Measurements from ENCODE around the gene SBF2. TPM values are rescaled to one million over a fixed set of nuclear protein-coding genes. Genes with fewer than 3 reads are reported as not detected.

SBF2 gene
- total RNA-seq, 4 donors from 2014 or later = 19.3 to 28.1 (median 25.8) TPM

GRCh38 chr11:9738707-9739106 is 555.3 kb downstream of the SBF2 start:
- TF ChIP-seq POLR2A (IDR thresholded peaks at IDR 0.05) = no peak
- TF ChIP-seq CTCF (IDR thresholded peaks at IDR 0.05 in 4 of 5, conservative IDR thresholded peaks at IDR 0.05 in 1 of 5) = no peak
- no peak for ATAC-seq
- no peaks in the 10 kb centered on the region for H3K9me3 ChIP-seq
- H3K27me3 ChIP-seq = no peaks in the 10 kb centered on the region
- H3K36me3 ChIP-seq = peaks cover 0 to 10% of the 10 kb centered on the region in 2 donors
- intact Hi-C loops (cut with DNase I; ENCODE audit: low total_unique reads) = no loop called here
- in situ Hi-C loops (cut with MboI; ENCODE audit: low sequenced_read_pairs in 4 of 4) = no loop called here
- no peak overlapping the region for H3K27ac ChIP-seq
- H3K4me1 ChIP-seq = no peaks in the 10 kb centered on the region
- no peak for DNase-seq
- no peak overlapping the region for H3K4me3 ChIP-seq

- Histone ChIP-seq H3K9me3 (no peaks in the 10 kb centered on the region), H3K4me1 (no peaks in the 10 kb centered on the region), H3K36me3 (peaks cover 0 to 13% of the 10 kb centered on the region in 2 donors), H3K27me3 (no peaks in the 10 kb centered on the region), H3K4me3 (no peak overlapping the region), H3K27ac (no peak overlapping the region)
- no peak for ATAC-seq
- no peak for DNase-seq
- TF ChIP-seq CTCF (IDR thresholded peaks at IDR 0.05 in 4 of 5, conservative IDR thresholded peaks at IDR 0.05 in 1 of 5) (no peak), POLR2A (IDR thresholded peaks at IDR 0.05) (no peak)
- intact Hi-C loops (cut with DNase I; ENCODE audit: low total_unique reads) (no loop called here), in situ Hi-C loops (cut with MboI; ENCODE audit: low sequenced_read_pairs in 4 of 4) (no loop called here)
These were observed 555.9 kb downstream of the SBF2 start for GRCh38 chr11:9738116-9738515.

- no peaks in the 10 kb centered on the region for H3K9me3 ChIP-seq
- intact Hi-C loops (cut with DNase I; ENCODE audit: low total_unique reads) (no loop called here), in situ Hi-C loops (cut with MboI; ENCODE audit: low sequenced_read_pairs in 4 of 4) (no loop called here)
These were observed 557.7 kb downstream of the SBF2 start for GRCh38 chr11:9736365-9736764.

GRCh38 chr11:9735919-9736318 is 558.1 kb downstream of the SBF2 start:
- TF ChIP-seq CTCF (IDR thresholded peaks at IDR 0.05 in 4 of 5, conservative IDR thresholded peaks at IDR 0.05 in 1 of 5) (no peak), POLR2A (IDR thresholded peaks at IDR 0.05) (no peak)
- DNase-seq (no peak), ATAC-seq (no peak)
- Histone ChIP-seq H3K27ac (no peak overlapping the region), H3K9me3 (no peaks in the 10 kb centered on the region), H3K36me3 (peaks cover 0 to 19% of the 10 kb centered on the region in 2 donors), H3K4me1 (no peaks in the 10 kb centered on the region), H3K27me3 (no peaks in the 10 kb centered on the region), H3K4me3 (no peak overlapping the region)
- in situ Hi-C loops (cut with MboI; ENCODE audit: low sequenced_read_pairs in 4 of 4) = no loop called here
- intact Hi-C loops (cut with DNase I; ENCODE audit: low total_unique reads) = no loop called here

More at GRCh38 chr11:9736365-9736764, 557.7 kb downstream of the SBF2 start:
- Histone ChIP-seq H3K4me1 (no peaks in the 10 kb centered on the region), H3K36me3 (peaks cover 0 to 20% of the 10 kb centered on the region in 2 donors), H3K4me3 (no peak overlapping the region), H3K27me3 (no peaks in the 10 kb centered on the region), H3K27ac (no peak overlapping the region)
- ATAC-seq (no peak), DNase-seq (no peak)
- no peak for TF ChIP-seq CTCF (IDR thresholded peaks at IDR 0.05 in 4 of 5, conservative IDR thresholded peaks at IDR 0.05 in 1 of 5)
- TF ChIP-seq POLR2A (IDR thresholded peaks at IDR 0.05) = no peak

- H3K36me3 ChIP-seq = peaks cover 0 to 15% of the 10 kb centered on the region in 2 donors
- H3K27me3 ChIP-seq = no peaks in the 10 kb centered on the region
- ATAC-seq (no peak), DNase-seq (no peak)
- no peaks in the 10 kb centered on the region for H3K4me1 ChIP-seq
- intact Hi-C loops (cut with DNase I; ENCODE audit: low total_unique reads) = no loop called here
- H3K9me3 ChIP-seq = no peaks in the 10 kb centered on the region
- no peak overlapping the region for H3K27ac ChIP-seq
- in situ Hi-C loops (cut with MboI; ENCODE audit: low sequenced_read_pairs in 4 of 4) = no loop called here
- H3K4me3 ChIP-seq = no peak overlapping the region
- TF ChIP-seq POLR2A (IDR thresholded peaks at IDR 0.05) = no peak
- TF ChIP-seq CTCF (IDR thresholded peaks at IDR 0.05 in 4 of 5, conservative IDR thresholded peaks at IDR 0.05 in 1 of 5) = no peak
These were observed 558.8 kb downstream of the SBF2 start for GRCh38 chr11:9735236-9735635.

Measured in gastrocnemius medialis (tissue), 4 donors.